Measurements from ENCODE around the gene SLMAP.

Gene SLMAP

DNA sequence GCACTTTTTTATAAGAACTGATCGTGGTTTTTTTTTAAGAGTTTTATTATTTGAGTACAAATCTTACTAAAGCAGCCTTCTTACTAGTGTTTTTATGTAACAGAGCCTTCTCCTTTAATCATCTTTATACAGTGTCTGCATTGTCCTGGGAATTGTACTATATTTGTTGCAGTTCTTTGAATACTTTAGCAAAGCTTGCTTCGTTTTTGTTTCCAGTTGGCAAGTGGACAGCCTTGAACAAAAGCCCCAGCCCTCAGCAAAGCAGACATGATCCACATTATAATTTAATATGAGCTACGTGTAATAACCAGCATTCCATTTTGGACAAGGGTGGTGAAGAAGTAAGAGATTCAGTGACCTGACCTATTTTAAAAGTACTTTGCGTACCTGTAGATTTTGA is 139.9 kb downstream of the SLMAP start:
- DNase-seq = no peak

DNA sequence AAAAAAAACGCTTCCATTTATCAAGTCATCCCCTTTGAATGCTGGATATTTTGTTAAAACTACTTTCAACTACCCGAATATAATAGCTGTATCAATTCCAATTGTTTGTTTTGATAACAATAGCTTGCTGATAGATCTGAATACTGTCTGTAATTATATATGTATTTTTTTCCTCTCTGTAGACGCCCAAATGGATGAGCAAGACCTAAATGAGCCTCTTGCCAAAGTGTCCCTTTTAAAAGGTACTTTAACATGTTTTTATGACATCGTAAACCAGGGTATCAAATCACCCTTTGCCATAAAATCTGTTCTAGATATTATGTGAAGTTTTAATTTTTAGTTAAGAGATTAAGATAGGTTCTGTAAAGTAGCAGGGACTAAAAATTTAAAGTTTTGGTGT is 140.6 kb downstream of the SLMAP start:
- no peak for DNase-seq

DNA sequence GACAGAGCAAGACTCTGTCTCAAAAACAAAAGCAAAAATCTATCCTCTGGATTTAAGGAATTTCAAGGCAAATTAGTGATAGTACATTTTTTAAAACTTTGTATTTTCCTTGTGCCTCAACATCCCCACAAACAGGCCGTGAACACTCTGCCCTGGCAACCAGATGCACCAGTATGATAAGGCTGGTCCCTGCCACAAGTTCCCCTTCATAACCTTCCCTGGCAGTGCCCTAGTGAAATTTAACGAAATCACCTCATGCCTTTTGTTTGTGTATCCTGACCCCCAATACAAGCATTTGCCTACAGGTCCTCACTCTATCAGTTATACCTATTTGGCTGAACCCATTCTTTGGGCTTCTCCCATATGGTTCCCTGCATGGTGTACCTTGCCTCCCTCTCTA is 144.7 kb downstream of the SLMAP start:
- DNase-seq = no peak

DNA sequence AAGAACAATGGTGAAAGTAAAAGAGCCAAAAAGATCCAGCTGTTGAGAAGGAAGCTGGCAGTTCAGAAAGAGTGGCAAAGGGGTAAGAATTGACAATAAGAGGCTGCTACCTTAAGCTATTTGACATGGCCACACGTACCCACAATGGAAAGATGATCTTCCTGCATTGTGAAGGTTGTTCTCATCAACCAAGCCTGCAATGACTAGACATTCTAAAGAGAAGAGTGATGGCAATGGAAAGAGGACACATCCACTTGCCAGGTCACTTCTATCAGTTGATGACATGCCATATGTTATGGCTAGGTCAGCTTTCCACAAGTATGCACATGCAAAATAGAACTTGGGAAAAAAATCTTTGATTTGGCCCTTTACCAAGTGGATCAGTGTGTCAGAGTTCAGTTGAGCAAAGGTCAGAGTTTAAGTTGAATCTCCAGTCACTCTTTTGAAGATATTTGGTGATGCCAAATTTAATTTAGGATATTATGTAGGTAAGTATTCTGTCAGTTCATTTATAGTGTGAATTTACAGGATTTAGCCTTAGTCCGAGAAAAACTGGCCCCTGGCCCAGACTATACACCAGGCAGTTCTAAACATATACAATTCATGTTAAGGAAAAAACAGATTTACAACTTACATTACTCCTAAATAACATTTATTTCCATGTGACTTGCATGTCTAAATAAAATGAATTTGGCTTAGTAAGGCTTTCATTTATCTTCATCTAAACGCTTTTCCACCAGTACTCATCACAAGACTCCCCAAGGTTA is 147.2 kb downstream of the SLMAP start:
- no peak for DNase-seq

DNA sequence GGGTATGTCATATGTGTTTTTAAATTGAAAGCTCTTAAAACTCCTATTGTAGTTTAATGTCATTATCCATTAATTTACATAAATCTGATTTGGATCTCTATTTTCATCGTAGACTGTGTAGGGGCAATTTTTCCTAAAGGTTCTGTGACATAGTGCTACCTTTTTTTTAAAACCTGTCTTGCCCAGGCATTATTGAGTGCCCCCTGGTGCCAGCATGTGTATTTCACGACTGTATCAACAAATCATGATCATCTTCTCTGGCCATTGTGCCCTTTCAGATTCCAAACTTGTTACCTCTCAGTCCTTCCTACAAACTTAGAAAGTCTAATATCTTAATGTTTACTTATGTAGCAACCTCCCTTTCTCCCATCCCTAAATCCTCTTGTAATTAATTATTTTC is 154.9 kb downstream of the SLMAP start:
- no peak for DNase-seq

DNA sequence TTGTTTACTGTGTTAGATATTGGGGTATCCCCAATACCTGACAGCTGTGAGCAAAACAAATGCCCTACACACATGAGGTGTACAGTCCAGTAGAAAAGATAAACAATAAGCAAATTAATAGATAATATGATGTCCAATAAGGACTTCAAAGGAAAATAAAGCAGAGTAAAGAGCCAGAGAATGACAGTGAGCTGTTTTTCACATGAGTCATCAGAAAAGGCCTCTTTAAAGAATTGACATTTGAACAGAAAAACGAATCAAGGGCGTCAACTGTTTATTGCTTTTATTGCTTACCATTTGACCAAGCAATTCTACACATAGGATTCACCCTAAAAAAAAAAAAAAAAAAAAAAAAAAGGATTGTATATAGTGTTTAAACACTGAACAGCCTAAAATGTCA is 155.5 kb downstream of the SLMAP start:
- no peak for DNase-seq

DNA sequence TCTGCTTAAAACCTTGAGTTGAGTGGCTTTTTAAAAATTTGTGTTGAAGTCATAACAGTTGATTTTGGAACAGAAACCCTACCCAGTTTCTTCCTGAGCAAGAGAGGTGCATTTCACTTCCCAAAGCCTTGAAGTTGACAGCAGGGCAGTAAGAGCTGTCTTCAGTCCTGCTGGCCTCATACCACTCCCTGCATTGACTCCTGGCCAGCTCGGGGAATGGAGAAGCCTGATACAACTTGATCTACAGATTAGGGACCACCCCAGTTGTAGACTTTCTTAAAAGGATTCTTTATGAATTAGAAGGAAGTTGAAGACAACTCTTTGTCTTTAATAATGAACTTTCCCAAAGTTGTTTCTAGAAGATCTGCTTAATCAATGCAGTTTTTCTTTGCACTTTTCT is 161.5 kb downstream of the SLMAP start:
- DNase-seq = peak; percentile 27

DNA sequence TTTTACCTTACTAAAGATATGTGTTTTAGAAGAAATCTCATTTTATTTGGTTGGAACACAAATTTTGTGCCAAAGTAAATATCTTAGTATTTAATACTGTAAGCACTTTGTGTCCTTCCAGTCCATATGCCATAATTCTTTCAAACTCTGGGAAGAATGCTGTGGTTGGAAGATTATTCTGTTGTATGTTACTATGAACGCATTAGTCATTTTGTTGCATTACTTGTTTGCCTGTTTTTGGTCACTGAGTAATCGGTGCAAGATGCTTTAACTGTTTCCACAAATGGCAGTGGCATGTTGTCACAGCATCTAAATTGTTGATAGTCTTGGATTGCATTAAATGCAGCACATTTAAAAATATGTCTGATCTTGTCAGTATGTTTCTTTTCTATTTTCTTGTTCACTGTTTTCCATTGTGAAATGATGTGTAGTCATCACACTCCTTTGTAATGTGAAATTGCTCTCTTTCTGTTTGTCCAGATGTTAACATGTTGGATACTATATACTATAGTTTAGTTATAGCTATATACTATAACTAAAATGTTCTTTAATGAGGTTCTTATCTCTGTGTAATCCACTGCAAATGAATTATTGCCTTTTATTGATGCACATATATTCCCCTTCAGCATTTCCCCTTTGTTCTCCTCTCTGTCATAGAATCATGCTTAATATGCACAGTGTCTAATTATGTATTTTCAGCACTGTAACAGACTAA is 162.2 kb downstream of the SLMAP start:
- DNase-seq = peak; percentile 92

DNA sequence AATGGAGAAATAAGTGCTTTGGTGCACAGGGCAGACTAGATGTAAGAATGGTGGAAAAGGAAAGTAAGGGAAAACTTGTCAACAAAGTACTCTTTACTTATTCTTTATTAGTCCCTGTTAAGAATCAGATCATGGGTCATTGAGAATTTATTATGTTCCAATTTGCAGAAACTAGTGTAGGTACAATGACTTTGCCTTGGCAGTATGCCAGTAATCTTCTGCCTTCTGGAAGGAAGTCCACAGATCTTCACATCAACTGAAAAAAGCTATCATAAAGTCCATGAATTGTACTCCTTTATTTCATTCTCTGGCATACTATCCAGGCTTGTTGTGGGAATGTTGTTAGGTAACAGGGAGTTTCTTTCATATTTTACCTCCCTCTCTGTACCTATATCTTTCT is 163.9 kb downstream of the SLMAP start:
- no peak for DNase-seq

DNA sequence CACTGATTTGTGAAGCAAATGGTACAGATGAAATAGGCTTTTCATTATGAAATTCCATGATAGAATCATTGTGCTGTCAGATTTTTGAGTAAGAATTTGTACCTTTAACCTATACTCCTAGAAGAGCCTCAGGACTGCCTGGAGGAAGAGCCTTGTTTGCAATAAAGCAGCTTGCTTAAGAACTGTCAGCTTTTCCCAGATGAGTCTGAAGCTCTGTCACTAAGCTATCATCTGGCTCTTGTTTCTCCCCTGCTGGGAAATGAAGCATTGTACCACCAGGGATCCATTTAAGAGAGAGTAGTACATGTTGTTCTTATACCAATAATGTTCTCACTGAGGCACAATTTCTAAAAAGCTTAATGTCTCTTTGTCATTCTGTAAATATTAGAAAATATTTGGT is 167.0 kb downstream of the SLMAP start:
- peak; percentile 26 for DNase-seq

DNA sequence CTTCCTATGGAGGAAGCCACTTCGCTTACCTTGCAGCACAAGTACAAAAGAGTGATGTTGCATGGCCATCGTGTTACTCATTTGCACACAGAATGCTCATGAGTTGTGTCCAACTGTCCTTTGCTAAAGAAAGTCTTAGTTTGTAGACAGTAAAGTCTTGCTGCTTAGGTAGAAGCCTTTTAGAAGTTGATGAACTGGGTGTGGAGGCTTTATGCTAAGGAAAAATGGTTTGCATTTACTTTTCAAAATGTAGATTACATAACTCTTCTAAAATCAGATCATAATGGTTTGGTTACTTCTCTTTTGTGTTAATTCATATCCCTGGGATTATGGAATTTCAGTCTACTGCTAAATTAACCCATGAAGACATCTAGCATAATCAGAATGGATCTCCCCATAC is 167.6 kb downstream of the SLMAP start:
- DNase-seq = no peak

DNA sequence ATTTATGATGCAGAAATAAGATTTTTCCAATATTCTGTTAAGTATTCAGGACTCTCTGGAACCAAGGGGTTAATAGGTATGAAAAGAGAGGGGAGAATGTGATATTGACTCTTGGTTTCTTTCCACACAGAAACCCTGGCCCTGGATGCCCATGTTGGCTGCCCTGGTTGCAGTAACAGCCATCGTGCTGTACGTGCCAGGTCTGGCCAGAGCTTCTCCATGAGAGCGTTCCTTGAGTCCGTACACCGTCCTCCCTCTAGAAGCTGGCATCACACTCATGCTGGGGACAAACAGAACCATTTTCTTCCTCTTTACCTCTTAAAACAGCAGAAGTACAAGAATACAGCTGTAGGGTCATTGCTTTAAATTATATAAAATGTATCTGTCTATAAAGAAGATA is 171.1 kb downstream of the SLMAP start:
- no peak for DNase-seq

DNA sequence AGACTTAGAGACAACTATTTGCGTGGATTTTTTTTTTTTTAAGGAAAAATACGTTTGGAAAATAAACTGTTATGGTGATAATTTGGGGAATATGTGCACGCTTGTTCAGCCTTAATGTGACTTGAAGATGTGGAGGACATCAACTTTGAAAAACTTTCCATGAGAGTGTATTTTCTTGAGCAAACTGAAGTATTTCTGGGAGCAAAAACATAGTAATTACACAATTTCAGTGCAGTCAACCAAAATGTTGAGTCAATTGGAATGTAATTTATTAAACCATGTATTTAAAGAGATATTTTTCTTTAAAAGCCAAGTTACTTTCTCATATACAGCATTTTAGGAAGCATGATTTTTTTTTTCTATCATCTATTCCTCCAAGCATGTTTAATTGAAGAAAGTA is 171.8 kb downstream of the SLMAP start:
- no peak for DNase-seq

DNA sequence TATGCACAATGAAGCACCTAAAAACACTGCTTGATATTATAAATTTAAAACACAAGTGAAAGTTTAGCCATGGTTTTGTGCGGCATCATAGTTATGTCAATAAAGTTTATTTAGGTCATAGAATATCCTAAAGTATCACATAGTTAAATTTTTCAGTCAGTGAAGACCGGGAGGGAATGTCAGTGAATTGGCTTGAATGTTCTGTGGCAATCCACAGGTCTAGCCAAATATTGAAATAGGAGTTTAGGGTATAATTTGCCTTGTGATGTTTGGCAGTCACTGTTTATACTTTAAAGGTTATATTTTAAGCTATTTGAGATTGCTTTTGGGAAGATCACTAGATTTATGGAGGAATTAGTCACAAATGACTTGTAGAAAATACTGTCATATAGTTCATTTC is 172.4 kb downstream of the SLMAP start:
- no peak for DNase-seq

DNA sequence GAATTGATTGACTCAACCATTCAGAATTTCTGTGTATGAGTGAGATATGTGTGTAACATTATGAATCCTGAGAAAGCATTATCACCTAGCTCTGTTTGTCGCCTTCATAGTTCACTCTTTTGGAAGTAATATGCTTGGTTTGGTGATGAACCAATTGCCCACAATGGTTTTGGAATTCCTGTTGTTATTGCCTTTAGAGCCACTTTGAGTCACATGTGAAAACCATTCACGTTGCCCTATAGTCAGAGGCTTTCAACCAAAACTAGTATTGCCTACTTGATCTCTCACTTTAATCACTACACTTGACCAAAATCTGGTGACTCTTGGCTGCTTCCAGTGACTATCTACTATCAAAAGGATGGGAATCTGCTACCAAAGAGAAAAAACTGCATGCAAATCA is 173.9 kb downstream of the SLMAP start:
- DNase-seq = no peak

DNA sequence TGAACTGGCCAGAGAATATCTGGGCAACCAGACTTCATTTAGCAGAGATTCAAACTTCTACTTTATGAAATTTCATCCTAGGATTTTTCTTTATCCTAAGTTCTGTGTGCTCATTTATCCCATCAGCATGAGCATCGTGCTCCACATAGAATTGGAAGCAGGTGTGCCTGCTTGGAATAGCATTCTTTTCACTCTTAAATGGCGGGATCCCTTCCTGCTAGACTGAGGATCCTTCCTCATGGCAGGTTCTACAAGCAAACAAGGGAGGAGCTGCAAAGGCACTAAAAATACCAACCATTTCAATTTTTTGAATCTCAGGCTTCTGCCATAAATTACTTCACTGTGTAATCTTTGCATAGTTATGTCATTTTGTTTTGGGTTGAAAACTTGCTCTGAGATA is 177.5 kb downstream of the SLMAP start:
- no peak for DNase-seq

DNA sequence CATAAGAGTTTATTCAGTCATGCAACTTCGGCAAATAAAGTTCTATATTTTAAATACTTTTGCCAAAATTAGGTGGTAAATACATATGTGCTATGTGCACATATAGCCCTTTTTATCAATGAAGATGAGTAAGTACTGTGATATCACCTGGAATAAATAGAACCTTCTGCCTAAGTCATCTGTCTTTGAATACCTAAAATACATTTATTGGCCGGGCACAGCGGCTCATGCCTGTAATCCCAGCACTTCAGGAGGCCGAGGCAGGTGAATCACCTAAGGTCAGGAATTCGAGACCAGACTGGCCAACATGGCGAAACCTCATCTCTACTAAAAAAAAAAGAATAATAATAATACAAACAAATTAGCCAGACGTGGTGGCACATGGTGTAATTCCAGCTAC is 178.3 kb downstream of the SLMAP start:
- no peak for DNase-seq

DNA sequence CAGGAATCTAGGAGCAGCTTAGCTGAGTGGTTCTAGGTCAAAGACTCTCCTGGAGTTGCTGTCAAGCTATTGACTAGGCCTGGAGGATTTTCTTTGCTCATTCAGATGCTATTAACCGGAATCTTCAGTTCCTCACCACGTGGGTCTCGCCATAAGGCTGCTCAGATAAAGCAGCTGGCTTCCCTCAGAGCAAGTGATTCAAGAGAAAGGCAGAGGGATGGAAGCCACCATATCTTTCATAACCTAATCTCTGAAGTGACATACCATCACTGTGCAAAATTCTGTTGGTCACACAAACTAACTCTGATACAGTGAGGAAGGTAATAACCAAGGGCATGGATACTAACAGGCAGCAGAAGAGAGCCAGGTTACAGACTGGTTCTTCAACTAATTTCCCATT is 179.4 kb downstream of the SLMAP start:
- no peak for DNase-seq

DNA sequence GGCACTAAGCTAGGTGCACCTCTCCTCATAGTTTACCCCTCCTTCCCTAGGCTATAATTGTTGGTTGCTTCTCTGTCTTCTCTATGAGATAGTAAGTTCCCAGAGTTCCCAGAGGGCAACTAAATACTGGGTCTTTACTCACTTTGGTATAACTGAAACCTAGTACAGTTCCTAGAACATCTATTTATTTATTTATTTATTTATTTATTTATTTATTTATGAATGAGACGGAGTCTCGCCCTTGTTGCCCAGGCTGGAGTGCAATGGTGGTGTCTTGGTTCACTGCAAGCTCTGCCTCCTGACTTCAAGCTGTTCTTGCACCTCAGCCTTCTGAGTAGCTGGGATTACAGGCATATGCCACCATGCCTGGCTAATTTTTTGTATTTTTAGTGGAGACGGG is 181.0 kb downstream of the SLMAP start:
- DNase-seq = no peak

DNA sequence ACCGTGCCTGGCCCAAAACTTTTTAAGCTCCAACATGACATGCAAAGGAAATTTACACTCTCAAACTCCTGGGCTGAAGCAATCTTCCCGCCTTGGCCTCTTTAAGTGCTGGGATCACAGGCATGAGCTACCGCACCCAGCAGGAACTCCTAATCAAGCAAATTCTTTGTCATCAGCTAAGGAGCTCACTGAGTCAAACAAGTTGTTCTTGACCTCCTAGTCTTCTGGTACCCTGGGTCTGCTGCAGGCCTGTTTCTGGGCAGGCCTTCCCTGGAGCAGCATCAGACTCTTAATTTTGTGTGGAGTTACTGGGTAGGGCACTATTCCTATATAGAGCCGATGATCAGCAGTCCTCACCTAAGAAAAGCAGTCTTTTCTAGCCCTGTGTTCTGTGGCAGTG is 183.7 kb downstream of the SLMAP start:
- no peak for DNase-seq

DNA sequence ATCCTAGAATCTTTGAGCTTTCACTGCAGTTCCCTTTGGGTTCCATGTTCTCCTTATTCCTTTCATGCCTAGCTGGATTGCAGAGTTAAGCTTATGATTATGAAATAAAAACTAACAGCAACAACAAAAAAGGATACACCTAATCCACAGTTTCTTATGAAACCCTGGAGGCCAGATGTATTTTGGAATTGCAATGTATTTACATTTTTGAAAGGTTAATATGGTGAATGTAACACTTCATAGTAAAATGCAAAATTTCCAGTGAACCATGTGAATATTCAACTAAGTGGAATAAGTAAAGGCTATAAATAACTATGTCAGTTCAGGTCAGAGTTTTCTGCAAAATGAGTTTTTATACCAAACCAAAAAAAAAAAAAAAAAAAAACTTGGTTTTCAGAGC is 186.3 kb downstream of the SLMAP start:
- DNase-seq = no peak

DNA sequence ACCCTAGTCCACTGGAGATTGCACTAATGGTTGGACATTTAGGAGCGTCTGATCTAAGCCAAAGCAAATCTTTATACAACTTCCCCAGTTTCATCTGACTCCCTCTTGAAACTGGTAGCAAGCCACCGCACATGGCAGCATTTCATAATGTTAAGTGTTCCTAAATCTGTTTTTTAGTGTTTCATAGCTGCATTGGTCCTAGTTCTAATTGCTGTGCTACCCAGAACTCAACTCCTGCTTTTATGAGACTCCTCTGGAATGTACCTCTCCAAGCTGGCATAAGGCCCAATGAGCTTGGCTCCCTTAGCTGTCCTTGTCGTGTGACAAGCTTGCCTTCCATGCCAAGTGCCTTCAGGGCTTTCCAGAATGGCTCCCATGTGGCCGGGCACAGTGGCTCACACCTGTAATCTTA is 186.8 kb downstream of the SLMAP start:
- no peak for DNase-seq

DNA sequence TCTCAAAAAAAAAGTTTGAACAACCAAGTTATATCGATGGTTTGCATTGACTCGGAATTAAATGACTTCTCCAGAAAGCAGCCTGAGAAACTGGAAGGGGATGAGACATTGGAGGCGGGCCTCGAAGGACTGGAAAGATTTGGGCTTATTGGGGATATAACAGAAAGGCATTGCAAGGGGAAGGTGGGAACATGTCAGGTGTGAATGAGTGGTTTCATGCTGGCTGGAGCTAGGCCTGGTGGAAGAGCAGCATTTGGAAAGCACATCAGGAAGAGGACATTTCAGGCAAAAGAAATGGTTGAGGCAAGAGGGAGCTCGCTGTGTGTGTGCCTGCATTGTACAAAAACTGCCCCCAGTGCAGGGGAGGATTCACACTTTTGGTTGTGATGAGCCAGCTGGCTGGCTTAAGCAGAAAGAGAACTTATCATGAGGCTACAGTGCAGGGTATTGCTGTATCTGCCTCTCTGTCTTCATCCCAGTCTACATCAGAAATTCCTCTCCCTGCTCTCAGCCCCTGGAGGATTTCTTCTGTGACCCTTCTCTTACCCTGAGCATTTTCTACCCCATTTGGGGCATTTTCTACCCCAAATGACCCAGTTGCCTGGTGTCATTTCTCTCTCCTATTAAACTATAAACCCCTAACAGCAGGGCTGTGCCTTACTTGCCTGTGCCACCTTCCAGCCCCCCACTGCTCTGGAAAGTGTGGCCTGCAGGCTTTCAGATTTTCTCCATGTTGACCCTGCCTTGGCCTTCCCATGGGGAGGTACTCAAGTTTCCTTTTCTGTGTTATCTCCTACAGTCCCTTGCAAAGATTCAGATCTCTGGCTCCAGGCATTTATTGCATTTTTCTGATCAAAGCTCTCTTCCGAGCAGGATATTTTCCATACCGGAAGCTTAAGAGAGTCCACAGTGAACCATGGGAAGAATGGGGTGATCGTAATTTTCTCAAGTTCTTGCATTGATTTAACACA is 187.7 kb downstream of the SLMAP start:
- no peak for DNase-seq

Measured in fibroblast of skin of scalp (primary cell).